Mesenteric fat pad (tissue), 1 donor: ENCODE measurements around the gene ZNF177. TPM values are rescaled to one million over a fixed set of nuclear protein-coding genes. Genes with fewer than 3 reads are reported as not detected.
"Not testable (repeated sequence)": the region's sequence is repeated elsewhere in the genome, so short reads cannot be mapped to it uniquely, and the experiment has no call there.

ENCODE experiments used
- DNase-seq: peaks from one replicate; pipeline ENCODE4 v3.0.0-alpha.2; 2020; ENCODE audit warnings: low spot score
- long read RNA-seq: library from polyadenylated mRNA; unstranded; transcript quantifications from one replicate; pipeline ENCODE4 v2.0.0, GENCODE V29; 2020
- total RNA-seq: library from RNA; stranded (reverse); fragmentation: NEBNext Ultra II Directional; extraction: Animal tissue kit (Norgen Biotek cat#: 25700); gene quantifications from one replicate; pipeline ENCODE4 v1.2.1, GENCODE V29; 2021
- donor health status: DM: yes; HTN: yes; CAD: no.

Gene ZNF177
- 0.48 TPM for total RNA-seq
- long read RNA-seq: 0 reads

- no peak for DNase-seq
These were observed at the start of gene ZNF177 for GRCh38 chr19:9362905-9363304. ZNF177 (plus strand) TSS chr19:9363013; CDS start chr19:9378312, 15,299 bp downstream.

DNA sequence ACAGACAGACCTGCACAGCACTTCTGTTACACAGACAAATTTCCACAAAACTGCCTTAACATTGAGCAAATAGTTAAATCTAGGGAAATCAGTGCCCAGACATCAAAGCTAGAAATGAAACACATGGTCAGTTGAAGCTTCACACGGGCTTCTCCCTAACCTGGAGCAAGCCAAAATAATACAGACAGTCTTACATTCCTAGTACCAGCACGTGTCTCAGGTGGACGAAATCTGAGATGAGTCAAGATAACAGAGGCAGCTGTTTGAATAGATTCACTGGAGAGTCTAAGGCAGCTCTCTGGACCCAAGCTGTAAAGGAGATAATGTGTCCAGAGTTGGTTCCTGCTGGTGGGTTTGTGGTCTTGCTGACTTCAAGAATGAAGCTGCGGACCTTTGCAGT, 49.1 kb upstream of the ZNF177 start:
- no peak for DNase-seq

DNA sequence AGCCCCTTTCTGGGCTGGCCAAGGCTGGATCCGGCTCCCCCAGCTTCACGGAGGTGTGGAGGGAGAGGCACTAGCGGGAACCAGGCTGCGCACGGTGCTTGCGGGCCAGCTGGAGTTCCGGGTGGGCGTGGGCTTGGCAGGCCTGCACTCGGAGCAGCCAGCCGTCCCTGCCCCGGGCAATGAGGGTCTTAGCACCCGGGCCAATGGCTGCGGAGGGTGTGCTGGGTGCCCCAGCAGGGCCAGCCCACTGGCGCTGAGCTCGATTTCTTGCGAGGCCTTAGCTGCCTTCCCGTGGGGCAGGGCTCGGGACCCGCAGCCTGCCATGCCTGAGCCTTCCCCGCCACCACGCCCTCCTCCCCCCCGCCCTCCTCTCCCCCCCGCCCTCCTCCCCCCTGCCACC, 41.5 kb upstream of the ZNF177 start:
- no peak for DNase-seq

DNA sequence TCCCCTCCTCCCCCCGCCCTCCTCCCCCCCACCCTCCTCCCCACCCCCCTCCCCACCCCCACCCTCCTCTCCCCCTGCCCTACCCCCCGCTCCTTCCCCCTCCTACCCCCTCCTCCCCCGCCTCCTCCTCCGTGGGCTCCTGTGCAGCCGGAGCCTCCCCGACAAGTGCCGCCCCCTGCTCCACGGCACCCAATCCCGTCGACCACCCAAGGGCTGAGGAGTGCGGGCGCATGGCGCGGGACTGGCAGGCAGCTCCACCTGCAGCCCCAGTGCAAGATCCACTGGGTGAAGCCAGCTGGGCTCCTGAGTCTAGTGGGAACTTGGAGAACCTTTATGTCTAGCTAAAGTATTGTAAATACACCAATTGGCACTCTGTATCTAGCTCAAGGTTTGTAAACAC, 41.1 kb upstream of the ZNF177 start:
- DNase-seq: not testable (repeated sequence)

GRCh38 chr19:9322201-9322600, 40.6 kb upstream of the ZNF177 start:
- not testable (repeated sequence) for DNase-seq

DNA sequence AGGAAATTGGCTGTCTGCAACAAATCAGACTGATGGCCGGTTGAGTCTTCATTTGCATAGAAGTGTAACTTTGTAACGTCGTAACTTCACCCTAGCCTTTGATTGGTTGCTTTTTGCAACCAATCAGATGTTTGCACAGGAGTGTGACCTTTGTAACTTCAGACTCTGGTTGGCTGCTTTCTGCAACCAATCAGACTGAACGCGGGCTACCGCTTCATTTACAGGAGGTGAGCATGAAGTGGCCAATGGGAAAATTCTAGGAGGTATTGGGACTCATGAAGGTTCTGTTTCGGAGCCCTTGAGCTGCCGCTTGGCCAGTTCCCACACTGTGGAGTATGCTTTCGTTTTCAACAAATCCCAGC, 39.3 kb upstream of the ZNF177 start:
- no peak for DNase-seq

DNA sequence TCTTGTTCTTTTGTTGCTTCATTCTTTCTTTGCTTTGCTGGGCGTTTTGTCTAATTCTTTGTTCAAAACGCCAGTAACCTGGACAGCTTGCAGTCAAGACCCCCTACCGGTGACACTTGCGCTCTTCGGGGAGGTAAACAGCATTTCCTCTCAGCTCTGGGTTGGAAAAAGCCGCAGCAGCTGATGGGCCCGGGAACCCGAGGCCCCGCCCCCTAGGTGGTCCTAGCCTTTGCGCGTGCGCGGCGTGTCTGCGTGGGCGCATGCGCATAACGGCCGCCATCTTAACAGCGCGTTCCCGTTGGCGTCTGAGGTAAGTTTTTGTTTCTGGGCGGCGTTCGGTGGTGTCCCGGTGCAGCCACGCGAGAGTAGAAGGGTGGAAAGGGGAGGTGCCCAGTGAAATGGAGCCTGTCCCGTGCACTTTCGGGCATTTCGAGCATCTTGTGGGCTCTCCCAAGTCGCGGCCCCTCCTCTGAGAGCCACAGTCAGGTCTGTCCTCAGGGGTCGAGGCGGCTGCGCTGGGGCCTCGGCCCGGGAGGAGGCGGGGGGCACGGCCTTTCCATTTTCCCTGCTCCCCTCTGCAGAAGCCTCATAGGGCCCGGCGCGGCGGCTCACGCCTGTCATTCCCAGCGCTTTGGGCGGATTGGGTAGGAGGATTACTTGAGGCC, 38.8 kb upstream of the ZNF177 start, which contains the start of gene ZNF559:
TSS of gene ZNF559 (plus strand) at position 261 of the 665 bp plus-strand sequence. CDS start 14,371 bp downstream, outside the sequence.
- DNase-seq: peak; percentile 97

- no peak for DNase-seq
These were observed 38.2 kb upstream of the ZNF177 start for GRCh38 chr19:9324584-9324962.

DNA sequence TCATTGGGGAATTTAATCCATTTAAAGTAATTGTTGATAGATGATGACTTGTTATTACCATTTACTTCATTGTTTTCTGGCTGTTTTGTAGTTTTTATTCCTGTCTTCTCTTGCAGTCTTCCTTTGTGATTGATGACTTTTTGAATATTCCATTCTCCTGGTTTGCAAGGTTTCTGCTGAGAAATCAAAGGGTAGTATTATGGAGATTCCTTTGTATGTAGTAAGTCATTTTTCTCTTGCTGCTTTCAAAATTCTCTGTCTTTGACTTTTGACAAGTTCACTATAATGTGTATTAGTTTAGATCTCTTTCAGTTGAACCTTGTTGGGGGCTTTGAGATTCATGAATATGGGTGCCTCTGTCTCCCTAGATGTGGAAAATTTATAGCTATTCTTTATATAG, 32.8 kb upstream of the ZNF177 start:
- no peak for DNase-seq

- no peak for DNase-seq
These were observed 20.1 kb upstream of the ZNF177 start for GRCh38 chr19:9342610-9343304.

DNA sequence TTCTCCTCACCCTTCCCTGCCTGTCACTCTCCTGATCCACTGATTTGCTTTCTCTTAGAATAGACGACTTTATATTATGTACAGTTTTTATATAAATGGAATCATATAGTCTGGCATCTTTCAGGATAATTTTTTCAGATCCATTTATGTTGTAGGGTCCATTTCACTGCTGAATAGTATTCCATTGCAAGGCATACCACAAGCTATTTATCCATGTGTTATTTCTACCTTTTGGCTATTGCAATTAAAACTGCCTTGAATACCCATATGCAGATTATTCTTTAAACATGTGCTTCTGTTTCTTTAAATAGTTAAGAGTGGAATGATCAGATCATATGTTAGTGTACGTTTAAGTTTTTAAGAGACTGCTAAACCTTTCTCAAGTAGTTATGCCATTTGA, 17.8 kb upstream of the ZNF177 start:
- DNase-seq: no peak

GRCh38 chr19:9348253-9348652, 14.6 kb upstream of the ZNF177 start:
- DNase-seq: no peak

DNA sequence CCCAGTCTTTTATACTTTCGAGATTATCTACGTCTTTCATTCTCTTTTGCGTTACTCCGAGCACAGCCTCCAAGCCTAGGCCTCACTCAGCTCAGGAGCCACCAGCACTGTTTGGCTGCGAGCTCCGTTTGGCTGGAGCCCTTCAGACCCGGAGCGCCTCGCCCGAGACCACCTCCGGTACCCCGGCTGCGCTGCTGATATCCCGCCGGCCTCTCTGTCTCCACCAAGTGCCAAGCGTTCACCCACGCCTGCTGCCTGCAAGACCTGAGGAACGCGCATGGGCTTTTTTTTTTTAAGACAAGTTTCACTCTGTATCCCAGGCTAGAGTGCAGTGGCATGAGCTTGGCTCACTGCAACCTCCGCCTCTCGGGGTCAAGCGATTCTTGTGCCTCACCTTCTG, 14.1 kb upstream of the ZNF177 start:
- DNase-seq: no peak

DNA sequence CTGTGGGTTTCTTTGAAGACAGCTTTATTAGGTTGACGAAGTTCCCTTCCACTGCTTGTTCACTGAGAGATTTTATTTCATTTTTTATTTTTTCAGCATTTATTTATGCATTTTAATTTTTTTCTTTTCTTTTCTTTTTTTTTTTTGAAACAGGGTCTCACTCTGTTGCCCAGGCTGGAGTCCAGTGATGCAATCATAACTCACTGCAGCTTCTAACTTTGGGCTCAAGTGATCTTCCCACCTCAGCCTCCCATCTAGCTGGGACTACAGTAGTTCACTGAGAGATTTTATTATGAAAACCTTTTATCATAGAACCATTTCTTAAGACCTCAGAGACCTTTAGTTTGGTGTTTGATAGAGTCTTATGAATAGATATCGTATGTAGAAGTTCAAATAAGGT, 10.3 kb upstream of the ZNF177 start:
- no peak for DNase-seq

- DNase-seq: no peak
These were observed 9.8 kb upstream of the ZNF177 start for GRCh38 chr19:9353011-9353410.

- DNase-seq: no peak
These were observed 8.2 kb upstream of the ZNF177 start for GRCh38 chr19:9354651-9355050.

DNA sequence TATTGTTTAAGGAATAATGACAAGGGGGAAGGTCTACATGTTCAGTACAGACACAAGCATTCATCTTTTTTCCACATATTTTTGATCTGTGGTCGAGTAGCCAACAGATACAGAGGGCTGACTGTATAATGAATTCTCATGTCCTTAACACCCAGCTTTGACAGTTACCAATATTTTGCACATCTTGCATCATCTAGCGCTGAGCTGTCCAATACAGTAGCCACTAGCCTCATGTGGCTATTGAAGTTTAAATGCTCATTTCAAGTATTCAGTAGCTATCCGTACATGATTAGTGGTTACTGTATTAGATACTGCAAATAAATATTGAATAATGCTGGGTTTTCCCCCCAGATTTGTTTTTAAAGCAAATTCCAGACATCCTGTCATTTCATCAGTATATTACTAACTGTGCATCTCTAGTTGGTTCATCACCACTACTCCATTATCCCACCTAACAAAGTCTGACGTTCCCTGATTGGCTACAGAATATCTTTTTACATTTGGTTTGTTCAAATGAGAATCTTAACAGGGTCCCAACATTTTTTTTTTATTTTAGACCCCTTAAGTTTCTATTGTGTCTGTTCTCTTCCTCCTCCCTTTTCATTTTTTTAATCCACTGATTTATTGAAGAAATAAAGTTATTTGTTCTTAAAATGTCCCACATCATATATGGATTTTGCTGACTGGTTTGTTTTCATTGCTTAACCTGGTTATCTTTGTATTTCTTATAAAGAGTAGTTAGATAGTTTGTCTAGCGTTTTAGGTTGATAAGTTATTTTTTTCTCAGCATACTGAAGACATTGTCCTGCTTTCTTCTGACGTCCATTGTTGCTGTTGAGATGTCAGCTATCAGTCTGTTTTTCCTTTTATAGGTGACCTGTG, 8.2 kb downstream of the ZNF177 start:
- DNase-seq: no peak

- no peak for DNase-seq
These were observed 18.6 kb downstream of the ZNF177 start for GRCh38 chr19:9381361-9381785.

GRCh38 chr19:9406798-9407352, 44.1 kb downstream of the ZNF177 start:
- DNase-seq: no peak

DNA sequence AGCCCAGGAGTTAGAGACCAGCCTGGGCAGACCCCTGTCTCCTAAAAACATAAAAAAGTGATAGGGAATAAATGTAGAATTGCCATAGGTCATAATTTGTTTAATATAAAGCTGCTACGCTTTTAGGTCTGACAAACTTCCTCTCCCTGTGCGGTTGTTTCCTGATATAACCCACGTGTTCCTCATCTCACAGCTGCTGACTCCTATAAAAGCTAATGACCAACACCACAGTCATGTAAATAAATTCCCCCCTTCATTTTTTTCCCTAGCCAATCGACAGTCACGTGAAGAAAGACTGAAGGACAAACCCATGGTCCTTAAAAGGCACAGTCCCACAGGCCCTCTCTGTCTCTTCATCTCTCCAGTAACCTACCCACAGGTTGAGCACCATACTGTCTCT, 45.0 kb downstream of the ZNF177 start:
- no peak for DNase-seq

DNA sequence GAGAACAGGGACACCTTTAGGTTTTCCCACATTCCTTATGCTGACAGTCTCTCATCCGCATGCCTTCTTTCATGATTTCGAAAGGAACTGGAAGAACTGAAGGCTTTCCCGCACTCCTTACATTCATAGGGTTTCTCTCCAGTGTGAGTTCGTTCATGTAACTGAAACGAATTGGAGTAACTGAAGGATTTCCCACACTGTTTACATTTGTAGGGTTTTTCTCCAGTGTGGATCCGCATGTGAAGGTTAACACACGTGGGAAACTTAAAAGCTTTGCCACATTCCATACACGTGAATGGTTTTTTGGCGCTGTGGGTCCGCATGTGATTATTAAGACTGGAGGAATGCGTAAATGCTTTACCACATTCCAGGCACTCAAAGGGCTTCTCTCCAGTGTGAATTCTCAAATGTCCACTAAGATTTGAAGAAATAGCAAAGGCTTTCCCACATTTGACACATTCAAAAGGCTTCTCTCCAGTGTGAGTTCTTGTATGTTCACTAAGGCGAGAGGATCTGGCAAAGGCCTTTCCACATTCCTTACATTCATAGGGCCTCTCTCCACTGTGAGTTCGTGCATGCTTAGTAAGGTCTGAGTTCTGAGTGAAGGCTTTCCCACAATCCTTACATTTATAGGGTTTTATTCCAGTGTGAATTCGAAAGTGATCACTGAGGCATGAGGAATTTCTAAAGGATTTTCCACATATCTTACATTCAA, 50.6 kb downstream of the ZNF177 start:
- no peak for DNase-seq
